Endothelial cell of umbilical vein (primary cell): ENCODE data around the gene RPL38.

Source experiments
- EZH2 ChIP-seq: IDR thresholded peaks from 2 replicates; pipeline ENCODE4 v1.6.1; 2012; ENCODE audit warnings: borderline replicate concordance, low read depth, mild to moderate bottlenecking, moderate library complexity, low read length, inconsistent platforms; ENCODE audit not compliant: severe bottlenecking
- FOS ChIP-seq: IDR thresholded peaks from 2 replicates; pipeline ENCODE4 v1.6.1; 2011; ENCODE audit warnings: mild to moderate bottlenecking, low read length, moderate library complexity, borderline replicate concordance; ENCODE audit not compliant: insufficient read depth
- MYC ChIP-seq: IDR thresholded peaks from one replicate; pipeline ENCODE4 v1.6.1; 2011; ENCODE audit warnings: mild to moderate bottlenecking, low read depth, low read length
- POLR2A ChIP-seq: IDR thresholded peaks from 2 replicates; pipeline ENCODE4 v1.6.1; 2012; ENCODE audit warnings: low read depth, mild to moderate bottlenecking, control low read depth, low read length
- POLR2AphosphoS5 ChIP-seq: IDR thresholded peaks from 2 replicates; pipeline ENCODE4 v1.6.1; 2012; ENCODE audit warnings: low read depth, mild to moderate bottlenecking, control low read depth, low read length, moderate library complexity; ENCODE audit not compliant: insufficient read depth
- TF ChIP-seq, protein P1 (sequence below), 2 donors: IDR thresholded peaks; 1 replicate in 1 of 2; 2 replicates in 1 of 2; pipeline ENCODE4 v1.5.1; 2011; ENCODE audit warnings: low read length in 2 of 2, mild to moderate bottlenecking in 2 of 2, moderate library complexity in 2 of 2, control low read depth in 1 of 2, inconsistent platforms in 1 of 2, low read depth in 1 of 2; ENCODE audit not compliant: insufficient read depth in 1 of 2; ENCODE audit errors: extremely low read depth in 1 of 2

DNA sequence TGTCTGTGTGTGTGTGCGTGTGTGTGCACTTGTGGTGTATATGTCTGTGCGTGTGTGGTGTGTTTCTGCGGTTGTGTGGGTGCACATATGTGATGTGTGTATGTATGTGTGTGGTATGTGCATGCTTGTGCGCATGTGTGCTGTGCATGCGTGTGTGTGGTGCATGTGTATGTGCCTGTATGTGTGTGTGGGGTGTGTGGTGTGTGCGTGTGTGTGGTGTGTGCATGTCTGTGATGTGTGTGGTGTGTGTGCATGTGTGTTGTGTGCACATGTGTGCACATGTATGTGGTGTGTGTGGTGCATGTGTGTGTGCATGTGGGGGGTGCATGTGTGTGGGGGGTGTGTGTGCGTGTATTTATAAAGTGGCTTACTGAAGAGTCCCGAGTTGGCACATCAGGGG lies 47.6 kb downstream of the RPL38 start:
- TF ChIP-seq FOS (no peak), EZH2 (no peak), MYC (no peak), POLR2A (no peak), POLR2AphosphoS5 (no peak)
- TF ChIP-seq, protein P1, sequence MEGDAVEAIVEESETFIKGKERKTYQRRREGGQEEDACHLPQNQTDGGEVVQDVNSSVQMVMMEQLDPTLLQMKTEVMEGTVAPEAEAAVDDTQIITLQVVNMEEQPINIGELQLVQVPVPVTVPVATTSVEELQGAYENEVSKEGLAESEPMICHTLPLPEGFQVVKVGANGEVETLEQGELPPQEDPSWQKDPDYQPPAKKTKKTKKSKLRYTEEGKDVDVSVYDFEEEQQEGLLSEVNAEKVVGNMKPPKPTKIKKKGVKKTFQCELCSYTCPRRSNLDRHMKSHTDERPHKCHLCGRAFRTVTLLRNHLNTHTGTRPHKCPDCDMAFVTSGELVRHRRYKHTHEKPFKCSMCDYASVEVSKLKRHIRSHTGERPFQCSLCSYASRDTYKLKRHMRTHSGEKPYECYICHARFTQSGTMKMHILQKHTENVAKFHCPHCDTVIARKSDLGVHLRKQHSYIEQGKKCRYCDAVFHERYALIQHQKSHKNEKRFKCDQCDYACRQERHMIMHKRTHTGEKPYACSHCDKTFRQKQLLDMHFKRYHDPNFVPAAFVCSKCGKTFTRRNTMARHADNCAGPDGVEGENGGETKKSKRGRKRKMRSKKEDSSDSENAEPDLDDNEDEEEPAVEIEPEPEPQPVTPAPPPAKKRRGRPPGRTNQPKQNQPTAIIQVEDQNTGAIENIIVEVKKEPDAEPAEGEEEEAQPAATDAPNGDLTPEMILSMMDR (IDR thresholded peaks at IDR 0.05; ENCODE audit: extremely low read depth in 1 of 2, insufficient read depth in 1 of 2, low read depth in 1 of 2, low read length in 2 of 2), result no peak
